ENCODE measurements around the gene PPOX.

The PPOX gene

DNA sequence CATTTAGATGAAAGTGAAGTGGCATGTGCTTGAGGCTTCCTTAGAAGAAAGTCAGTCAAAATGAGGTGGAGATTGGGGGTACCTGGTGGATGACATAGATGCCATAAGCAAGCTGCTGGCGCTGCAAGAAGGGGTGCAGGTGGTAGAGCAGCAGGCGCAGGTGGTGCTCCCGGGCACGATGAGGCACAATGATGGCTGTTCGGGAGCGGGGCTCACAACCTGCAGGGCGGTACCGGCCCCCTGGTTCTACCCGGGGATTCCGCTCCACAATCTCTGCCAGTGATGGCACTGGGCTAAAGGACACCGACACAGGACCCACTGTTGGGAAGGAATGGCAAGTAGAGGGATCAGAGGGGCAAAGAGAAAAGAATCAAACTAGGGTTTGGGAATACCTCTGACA lies 8.7 kb downstream of the PPOX start:
- in situ Hi-C loops (cut with HindIII; ENCODE audit: low sequenced_read_pairs) = no loop called here

DNA sequence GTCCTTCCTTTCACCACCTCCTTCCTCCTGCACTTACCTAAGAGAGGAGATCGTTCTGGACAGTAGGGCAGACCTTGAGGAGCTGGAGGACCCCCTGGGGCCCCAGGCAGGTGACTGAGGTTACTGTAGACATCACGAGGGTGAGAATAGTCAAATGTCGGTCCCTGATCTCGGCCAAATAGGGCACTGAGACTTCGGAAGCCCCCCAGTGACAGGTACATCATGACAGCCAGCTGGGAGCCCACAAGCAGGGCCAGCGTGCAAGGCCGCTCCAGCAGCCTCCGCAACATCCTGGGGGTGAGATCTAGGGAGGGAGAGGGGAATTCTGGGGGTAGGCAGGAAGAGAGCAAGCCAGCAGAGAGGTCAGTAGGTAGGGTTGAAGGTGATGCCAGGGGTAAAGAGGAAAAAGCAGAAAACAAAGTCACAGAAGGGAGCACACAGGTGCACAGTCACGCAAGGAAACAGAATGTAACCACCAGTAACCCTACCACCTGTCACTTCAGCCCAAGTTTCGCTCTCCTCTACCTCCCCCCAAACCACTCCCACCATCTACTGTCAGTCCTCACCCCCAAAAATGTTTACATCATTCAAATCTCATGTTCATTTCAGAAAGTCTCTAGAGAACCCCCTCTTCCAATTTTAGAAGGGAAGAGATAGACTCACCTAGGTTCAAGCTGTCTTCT lies 9.7 kb downstream of the PPOX start:
- in situ Hi-C loops (cut with HindIII; ENCODE audit: low sequenced_read_pairs) = no loop called here

DNA sequence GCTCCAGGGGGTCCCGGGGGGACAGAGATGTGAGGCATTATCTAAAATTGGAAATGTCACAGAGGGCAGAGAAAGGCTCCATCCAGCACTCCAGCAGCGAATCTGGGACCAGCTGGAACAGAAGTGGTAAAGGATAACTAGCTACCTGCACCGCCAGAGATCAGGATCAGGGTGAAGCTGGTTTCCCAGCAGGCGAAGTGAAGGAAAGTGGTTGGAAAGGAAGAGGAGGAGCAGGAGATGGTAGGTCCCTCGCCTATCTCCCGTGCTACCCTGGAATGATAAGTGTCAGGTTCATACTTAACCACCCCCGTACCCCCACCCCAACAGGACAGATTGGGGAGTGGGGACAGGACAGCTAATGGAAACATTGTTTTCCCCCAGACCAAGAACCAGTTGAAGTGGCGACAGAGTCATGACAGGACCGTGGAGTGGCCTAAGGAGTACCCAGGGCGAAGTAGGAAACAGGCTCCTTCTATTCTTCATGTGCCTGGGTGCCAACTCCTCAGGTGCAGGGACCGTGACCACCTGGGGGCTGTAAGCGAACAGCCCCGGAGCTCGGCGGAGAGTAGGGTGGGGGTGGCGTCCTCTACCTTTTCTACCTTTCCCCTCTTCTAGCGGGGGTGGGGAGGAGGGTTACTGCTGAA lies 10.4 kb downstream of the PPOX start:
- in situ Hi-C loops (cut with HindIII; ENCODE audit: low sequenced_read_pairs) = no loop called here

DNA sequence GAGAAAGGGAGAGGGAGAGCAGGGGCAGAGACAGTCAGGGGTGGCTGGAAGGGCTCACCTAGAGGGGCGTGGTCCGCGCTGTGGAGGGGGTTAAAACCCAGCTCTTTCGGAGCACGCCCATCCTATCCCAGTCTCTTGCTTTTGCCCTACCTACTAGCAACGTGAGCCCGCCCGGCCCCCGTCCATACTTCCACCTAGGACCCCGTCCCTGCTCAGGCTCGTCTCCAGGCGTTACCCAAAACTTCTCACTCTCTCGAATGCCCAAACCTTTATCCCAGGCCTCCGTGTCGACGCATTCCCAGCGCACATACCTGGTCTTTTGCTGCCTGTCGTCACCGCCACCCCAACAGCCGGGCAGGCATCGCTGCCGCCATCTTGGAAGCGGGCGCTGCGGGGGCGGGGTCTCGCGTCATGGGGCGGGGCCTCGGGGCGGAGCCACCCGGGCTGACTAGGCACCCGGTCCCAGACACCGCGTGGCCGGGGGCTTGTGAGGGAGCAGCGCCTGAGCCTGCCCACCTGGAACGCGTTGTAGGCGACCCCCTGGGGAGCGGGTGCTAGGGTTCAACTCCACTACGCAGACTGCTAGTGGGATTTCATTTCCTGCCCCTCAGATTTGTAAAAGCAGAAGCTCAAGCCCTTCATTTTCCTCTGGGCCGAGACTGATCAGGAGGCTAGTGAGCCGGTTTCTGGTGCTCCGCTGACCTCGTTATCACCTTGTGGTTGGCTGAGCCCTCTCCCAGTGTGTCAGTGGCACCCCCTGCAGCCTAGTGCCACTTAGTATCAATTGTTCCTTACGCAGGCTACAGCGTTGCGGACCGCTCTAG lies 11.1 kb downstream of the PPOX start, which contains the start of gene B4GALT3:
Gene B4GALT3, minus strand, starts transcription at position 396 of the 824 bp plus-strand sequence. CDS start 1,447 bp downstream, outside the sequence.
- in situ Hi-C loops (cut with HindIII; ENCODE audit: low sequenced_read_pairs) = no loop called here

DNA sequence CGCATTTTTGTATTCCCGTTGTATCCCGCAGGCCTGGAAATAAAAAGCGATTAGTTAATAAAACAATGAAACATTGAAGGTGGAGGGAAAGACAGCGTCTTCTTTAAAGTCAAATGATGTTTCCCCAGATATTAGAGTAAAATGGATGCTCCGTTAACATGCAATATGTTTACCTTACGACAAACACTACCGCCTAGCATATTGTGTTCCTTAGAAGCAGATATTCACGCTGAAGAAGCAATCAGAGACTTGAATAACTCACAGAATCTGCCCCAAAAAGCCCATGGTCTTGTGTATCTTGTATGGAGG lies 11.7 kb downstream of the PPOX start:
- in situ Hi-C loops (cut with HindIII; ENCODE audit: low sequenced_read_pairs) = no loop called here

DNA sequence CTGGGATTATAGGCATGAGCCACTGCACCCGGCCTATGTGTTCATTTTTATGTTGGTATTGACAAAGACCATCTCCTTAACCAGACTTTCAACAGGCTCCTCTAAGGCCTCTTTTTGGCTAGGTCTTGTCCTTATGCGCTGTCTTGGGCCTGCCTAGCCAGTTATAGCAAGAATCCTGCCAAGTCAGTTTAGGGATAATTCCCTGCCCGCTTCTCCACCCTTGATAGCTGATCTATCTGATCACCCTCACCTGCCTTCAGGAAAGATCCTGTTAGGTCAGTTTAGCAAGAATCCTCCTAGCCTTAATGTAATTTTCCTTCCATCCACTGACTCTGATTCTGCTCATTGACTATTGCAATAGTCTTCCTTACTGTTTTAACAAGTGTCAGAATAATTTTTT lies 13.5 kb downstream of the PPOX start:
- in situ Hi-C loops (cut with HindIII; ENCODE audit: low sequenced_read_pairs) = no loop called here

DNA sequence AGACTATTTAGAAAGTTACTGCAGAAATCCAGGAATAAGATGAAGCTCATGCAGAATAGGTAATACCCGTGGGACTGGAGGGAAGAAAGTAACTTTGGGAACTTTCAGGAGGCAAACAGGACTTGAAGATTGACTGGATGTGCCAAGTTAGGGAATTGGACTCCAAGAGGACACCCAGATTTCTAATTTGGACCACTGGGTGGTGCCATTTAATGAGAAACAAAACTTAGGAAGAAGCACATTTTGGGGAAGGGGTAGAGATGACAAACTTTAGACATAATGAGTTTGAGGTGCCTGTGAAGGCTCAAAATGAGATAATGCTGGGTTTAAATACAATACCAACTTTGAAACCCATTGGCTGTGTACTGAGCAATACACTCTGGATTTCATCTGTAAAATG lies 14.4 kb downstream of the PPOX start:
- in situ Hi-C loops (cut with HindIII; ENCODE audit: low sequenced_read_pairs) = no loop called here

DNA sequence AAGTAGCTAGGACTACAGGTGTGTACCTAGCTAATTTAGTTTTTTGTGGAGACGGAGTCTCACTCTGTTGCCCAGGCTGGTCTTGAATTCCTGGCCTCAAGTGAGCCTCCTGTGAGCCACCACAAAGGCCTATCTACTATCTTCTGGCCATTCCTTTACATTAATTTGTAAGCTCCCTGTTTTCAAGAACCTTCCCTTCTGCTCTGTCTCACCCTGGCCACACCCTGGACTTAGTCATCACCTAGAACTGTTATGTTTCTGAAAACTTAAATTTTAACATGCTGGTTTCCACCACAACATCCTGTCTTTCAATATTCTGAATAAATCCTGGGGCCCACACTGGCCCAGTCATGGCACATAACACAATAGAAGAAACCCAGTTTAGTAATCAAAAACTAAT lies 16.0 kb downstream of the PPOX start:
- in situ Hi-C loops (cut with HindIII; ENCODE audit: low sequenced_read_pairs) = no loop called here

DNA sequence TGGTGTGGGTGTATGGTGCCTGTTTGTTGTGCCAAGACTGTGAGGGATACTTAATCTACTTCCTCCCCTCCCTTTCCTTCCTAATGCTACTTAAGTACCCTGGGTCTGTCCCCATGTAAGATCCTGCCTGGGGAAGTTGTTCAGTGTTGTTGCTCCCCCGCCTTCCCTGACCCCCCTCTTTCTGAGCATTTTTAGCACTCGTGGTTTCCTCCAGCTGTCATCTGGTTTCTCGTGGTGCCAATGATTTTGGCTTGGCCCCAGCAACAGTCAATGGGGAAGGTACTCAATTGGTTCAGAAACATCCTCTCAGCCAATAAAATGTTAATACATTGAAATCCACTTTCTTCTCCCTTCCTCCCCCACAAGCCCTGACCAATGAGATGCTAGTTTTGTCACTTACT lies 19.1 kb downstream of the PPOX start:
- in situ Hi-C loops (cut with HindIII; ENCODE audit: low sequenced_read_pairs) = no loop called here

GRCh38 chr1:161185732-161186311 lies 19.6 kb downstream of the PPOX start:
- in situ Hi-C loops (cut with HindIII; ENCODE audit: low sequenced_read_pairs) = no loop called here

- in situ Hi-C loops (cut with HindIII; ENCODE audit: low sequenced_read_pairs) = no loop called here
Measured at GRCh38 chr1:161187311-161187710, 21.1 kb downstream of the PPOX start.

DNA sequence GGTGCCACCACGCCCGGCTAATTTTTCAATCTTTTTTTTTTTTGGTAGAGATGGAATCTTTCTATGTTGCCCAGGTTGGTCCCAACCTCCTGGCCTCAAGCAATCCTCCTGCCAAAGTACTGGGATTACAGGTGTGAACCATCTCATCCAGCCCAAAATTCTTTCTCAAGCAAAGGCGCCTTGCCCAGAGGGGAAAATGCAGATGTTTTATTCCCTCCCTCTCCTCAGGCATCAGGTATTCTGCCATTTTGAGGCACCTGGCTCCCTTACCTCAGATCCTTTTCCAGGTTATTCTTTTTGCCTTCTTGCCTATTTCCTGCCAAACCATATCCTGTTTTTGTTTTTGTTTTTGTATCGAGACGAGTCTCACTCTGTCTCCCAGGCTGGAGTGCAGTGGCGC lies 22.2 kb downstream of the PPOX start:
- in situ Hi-C loops (cut with HindIII; ENCODE audit: low sequenced_read_pairs) = no loop called here

GRCh38 chr1:161189036-161189435 lies 22.8 kb downstream of the PPOX start:
- in situ Hi-C loops (cut with HindIII; ENCODE audit: low sequenced_read_pairs) = no loop called here

DNA sequence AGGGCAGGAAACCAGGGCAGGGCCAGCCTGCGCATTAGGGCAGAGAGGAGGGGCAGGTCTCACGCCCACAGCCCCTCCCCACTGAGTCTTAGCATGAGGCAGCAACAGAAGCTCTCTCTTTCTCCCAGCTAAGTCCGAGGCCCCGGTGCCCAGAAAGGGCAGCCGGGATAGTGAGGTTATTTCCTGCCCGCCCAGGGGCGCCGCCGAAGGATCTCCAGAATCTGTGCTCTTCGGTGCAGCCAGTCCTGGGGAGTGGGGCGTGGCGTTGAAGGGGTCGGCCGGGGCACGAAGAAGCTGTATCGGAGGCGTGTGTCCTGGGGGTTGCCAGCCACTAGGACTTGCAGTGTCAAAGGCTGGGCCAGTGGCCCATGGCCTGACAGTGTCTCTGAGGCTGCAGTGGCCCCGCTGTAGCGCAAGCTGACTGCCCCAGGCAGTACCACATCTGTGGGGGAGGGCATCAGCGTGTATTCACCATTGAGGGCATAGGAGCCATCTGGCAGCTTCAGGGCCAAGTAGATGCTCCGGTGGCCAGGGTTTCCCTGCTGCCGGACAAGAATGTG lies 24.8 kb downstream of the PPOX start:
- in situ Hi-C loops (cut with HindIII; ENCODE audit: low sequenced_read_pairs) = no loop called here

- in situ Hi-C loops (cut with HindIII; ENCODE audit: low sequenced_read_pairs) = no loop called here
Measured at GRCh38 chr1:161191971-161192370, 25.7 kb downstream of the PPOX start.

GRCh38 chr1:161192476-161193465 lies 26.5 kb downstream of the PPOX start:
- in situ Hi-C loops (cut with HindIII; ENCODE audit: low sequenced_read_pairs) = no loop called here

DNA sequence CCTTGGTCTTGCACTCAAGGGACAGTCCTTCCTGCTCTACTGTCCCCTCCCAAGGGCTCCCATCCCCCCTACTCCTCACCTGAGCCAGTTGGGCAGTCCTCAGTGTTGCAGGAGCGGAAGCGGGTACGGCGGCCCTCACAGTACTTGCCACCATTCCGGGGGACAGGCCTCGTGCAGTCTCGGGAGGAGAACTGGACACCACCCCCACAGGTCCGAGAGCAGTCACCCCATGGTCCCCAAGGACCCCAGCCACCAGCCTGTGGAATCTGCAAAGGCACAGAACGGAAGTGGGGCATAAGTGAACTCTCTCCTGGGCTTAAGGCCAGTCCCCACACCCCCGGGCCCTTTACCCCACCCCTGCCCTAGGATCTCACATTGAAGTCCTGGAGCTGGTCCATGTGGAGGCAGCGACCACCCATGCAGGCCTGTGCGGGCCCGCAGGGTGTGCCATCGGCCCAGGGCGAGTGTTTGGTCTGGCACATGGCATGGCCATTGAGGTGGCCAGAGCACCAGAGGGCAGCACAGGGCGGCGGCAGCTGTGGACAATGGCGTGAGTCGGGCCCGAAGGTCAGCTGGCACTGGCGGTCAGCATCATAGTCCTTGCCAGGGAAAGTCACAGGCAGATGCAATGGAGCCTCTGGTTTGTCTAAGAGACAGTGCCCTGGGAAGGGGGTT lies 27.5 kb downstream of the PPOX start:
- in situ Hi-C loops (cut with HindIII; ENCODE audit: low sequenced_read_pairs) = no loop called here

DNA sequence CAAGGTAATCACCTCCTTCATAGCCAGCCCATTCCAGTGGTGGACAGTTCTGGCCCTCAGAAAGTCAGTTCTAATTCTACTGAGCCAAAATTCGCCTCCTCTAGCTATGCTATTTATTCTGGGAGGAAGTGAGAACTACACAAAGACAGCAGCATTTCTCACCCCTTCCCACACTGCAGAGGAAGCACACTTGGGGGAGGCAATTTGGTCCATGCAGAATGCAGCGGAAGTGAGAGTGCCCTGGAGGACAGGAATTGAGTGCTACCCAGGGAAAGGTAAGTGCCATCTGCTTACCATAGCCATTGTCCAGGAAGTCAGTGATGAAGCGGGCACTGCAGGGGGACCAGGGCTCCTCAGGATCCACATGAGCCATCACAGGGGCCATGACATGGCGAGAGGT lies 28.9 kb downstream of the PPOX start:
- in situ Hi-C loops (cut with HindIII; ENCODE audit: low sequenced_read_pairs) = no loop called here

DNA sequence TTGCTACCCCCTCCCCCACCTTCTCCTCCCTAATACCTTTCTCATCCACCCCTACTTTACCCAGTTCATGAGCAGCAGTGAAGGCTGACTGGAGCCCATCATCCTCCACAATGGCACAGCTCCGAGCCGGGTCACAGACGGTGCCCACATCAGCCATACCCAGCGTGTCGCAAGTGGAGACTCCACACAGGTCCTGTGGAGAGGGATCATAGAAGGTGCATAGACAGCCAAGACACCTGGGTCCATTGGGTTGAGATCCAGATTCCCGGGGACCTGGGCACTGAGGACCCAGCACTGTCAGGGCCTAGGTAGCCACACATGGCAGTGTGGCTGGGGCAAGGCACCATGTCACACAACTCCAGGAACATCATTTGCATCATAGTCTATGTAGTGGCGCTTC lies 29.9 kb downstream of the PPOX start:
- in situ Hi-C loops (cut with HindIII; ENCODE audit: low sequenced_read_pairs) = no loop called here
